ENCODE measurements around the gene SLC12A8.

SLC12A8 gene, protein sequence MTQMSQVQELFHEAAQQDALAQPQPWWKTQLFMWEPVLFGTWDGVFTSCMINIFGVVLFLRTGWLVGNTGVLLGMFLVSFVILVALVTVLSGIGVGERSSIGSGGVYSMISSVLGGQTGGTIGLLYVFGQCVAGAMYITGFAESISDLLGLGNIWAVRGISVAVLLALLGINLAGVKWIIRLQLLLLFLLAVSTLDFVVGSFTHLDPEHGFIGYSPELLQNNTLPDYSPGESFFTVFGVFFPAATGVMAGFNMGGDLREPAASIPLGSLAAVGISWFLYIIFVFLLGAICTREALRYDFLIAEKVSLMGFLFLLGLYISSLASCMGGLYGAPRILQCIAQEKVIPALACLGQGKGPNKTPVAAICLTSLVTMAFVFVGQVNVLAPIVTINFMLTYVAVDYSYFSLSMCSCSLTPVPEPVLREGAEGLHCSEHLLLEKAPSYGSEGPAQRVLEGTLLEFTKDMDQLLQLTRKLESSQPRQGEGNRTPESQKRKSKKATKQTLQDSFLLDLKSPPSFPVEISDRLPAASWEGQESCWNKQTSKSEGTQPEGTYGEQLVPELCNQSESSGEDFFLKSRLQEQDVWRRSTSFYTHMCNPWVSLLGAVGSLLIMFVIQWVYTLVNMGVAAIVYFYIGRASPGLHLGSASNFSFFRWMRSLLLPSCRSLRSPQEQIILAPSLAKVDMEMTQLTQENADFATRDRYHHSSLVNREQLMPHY

GRCh38 chr3:125212509-125213363 lies at the start of gene SLC12A8:
SLC12A8 (minus strand) TSS chr3:125212748; CDS start chr3:125211349, 1,399 bp downstream.
- no peak for DNase-seq (ENCODE audit: low read depth in 2 of 2)

- no peak for DNase-seq (ENCODE audit: low read depth in 2 of 2)
Observed at GRCh38 chr3:125262161-125262560, 49.6 kb upstream of the SLC12A8 start.

DNA sequence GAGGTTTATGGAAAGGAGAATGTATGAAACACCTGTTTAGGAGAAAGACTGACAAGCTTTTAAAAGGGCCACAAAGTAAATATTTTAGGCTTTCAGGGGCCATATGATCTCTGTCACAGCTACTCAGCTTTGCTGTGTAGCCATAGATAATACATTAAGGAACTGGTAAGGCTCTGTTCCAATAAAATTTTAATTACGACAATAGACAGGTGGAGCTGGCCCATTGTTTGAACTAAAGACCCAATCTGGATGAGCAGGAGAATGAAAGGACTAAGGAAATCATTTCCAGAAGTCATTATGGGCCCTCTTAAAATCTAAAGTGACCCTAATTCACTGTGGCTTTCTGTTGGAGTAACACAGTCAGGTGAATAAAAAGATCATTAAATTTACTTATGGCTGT lies 48.5 kb upstream of the SLC12A8 start:
- DNase-seq (ENCODE audit: low read depth in 2 of 2) = no peak

DNA sequence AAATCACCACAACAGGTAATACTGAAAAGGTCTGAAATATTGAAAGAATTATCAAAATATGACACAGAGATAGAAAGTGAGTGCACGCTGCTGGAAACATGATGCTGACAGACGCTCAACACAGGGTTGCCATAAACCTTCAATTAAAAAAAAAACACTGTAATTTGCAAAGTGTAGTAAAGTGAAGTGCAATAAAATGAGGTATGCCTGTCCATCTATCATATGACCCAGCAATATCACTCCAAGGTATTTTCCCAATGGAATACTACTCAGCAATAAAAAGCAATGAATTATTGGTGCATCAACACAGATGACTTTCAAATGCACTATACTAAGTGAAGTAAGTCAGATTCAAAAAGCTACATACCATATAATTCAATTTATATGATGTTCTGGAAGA lies 47.6 kb upstream of the SLC12A8 start:
- no peak for DNase-seq (ENCODE audit: low read depth in 2 of 2)

DNA sequence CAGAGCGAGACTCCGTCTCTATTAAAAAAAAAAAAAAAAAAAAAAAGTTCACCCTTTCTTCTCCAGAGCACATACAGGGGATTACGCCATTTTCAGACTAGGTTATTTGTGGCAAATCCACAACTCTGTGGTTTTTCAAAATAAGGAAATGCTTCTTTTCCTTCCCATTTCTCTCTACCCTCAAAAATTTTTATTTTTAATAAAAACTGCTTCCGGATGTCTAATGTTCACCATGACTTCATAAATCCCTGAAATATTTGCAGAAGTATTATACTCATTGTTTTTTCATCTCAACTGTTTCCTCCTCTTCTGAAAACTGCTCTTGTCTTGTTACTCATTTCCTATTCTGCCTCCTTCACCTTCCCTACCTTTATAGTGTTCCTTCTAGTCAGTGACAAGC lies 45.0 kb upstream of the SLC12A8 start:
- no peak for DNase-seq (ENCODE audit: low read depth in 2 of 2)

DNA sequence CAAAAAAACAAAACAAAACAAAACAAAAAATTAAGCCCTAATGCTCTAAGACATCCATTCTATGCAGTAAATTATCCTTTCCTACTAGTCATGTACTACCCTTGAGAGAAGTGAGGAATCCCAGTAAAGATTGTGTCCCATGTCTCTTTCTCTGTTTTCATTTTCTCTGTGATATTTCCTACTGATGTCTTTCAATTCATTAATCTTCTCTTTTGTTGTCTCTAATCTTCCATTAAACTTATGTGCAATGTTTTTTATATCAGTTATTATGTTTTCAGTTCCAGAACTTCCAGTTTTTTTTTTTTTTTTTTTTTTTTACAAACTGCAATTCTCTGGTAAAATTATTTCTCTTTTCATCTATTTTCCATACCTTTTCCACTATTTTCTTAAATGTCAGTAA lies 44.1 kb upstream of the SLC12A8 start:
- DNase-seq (ENCODE audit: low read depth in 2 of 2) = no peak

- no peak for DNase-seq (ENCODE audit: low read depth in 2 of 2)
Observed at GRCh38 chr3:125250973-125251372, 38.4 kb upstream of the SLC12A8 start.

DNA sequence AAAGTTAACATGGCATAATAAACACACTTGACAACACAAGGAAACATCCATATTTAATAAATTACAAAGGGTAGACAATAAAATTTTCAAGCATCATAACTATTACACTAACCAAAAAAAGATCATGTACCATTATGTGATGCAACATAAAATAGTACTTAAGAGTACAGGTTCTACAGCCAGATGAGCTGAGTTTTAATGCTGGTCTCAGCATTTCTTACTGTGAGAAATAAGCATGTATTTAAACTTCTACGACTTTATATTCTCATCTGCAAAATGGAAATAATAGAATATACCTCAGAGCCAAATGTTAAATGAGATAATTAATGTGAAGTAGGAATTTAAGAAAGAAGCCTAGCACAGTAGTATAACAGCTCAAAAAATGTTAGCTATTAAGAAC lies 33.7 kb upstream of the SLC12A8 start:
- no peak for DNase-seq (ENCODE audit: low read depth in 2 of 2)

DNA sequence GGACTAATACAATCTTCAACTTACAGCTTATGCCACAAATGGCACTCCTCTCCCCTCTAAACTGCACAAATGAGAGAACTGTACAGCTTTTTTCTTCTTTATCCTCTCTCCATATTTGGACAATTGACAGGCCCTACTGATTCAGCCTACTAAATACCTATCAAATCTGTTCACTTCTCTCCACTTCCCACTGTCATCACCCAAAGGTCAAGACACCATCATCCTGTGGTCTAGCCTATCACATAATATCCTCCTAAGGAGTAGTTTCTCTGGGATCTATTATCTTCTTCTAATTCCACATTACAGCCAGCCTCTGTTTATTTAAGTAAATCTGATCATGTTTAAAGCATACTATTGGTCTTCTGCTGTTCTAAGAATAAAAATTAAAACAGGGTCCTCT lies 33.0 kb upstream of the SLC12A8 start:
- DNase-seq (ENCODE audit: low read depth in 2 of 2) = no peak

DNA sequence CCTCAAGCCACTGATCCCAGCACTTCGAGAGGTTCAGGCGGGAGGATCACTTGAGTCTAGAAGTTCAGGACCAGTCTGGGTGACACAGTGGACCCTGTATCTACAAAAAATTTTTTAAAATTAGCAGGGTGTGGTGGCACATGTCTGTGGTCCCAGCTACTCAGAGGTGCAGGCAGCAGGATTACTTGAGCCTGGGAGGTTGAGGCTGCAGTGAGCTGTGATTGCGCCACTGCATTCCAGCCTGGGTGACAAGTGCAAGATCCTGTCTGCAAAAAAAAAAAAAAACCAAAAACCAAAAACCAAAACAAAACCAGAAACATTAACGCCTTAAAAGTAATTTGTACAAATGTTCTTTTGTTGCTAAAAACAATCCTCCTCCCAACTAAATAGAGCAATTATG lies 27.9 kb upstream of the SLC12A8 start:
- DNase-seq (ENCODE audit: low read depth in 2 of 2) = no peak

DNA sequence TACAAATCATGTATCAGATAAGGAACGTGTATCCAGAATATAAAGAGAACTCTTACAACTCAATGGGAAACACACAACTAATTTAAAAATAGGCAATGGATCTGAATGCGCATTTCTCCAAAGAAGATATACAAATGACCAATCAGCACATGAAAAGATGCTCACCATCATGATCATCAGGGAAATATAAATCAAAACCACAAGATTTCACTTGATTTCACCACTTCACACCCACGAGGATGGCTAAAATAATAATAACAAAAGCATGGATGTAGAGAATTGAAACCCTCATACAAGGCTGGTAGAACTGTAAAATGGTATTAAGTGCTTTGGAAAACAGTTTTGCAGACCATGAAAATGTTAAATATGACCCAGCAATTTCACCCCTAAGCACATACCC lies 26.7 kb upstream of the SLC12A8 start:
- no peak for DNase-seq (ENCODE audit: low read depth in 2 of 2)

DNA sequence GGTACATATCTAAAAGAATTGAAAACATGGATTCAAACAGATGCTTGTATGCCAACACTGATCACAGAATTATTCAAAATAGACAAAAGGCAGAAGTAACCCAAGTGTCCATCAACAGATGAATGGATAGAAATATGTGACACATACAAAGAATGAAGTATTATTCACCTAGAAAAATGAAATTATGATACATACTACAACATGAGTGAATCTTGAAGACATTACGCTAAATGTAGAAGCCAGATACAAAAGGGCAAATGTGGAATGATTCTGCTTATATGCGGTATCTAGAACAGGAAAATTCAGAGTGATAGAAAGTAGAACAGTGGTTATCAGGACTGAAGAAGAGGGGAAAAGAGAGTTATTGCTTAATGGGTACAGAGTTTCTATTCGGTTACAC lies 26.2 kb upstream of the SLC12A8 start:
- no peak for DNase-seq (ENCODE audit: low read depth in 2 of 2)

GRCh38 chr3:125236331-125236903 lies 23.9 kb upstream of the SLC12A8 start:
- DNase-seq (ENCODE audit: low read depth in 2 of 2) = no peak

- no peak for DNase-seq (ENCODE audit: low read depth in 2 of 2)
Observed at GRCh38 chr3:125234831-125235230, 22.3 kb upstream of the SLC12A8 start.

GRCh38 chr3:125232401-125232800 lies 19.9 kb upstream of the SLC12A8 start:
- DNase-seq (ENCODE audit: low read depth in 2 of 2) = no peak

DNA sequence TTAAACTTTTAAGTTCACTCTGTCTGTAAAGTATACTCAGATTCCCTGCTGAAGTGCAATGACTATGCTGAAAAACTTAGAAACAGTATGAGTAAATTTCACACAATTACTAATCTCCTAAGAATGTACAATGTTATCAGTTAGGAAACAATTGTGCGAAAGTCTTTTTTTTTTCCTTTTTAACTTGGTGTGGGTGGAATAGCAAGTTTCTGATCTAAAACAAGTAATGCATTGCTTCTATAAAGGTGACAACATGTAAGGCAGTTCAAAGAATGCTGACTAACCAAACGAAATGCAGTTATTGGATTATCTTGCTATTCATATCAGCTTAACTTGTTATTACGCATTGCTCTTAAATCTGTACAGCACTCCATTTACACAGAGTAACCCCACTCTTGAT lies 19.3 kb upstream of the SLC12A8 start:
- no peak for DNase-seq (ENCODE audit: low read depth in 2 of 2)

- DNase-seq (ENCODE audit: low read depth in 2 of 2) = no peak
Observed at GRCh38 chr3:125229707-125230106, 17.2 kb upstream of the SLC12A8 start.

GRCh38 chr3:125229168-125229567 lies 16.6 kb upstream of the SLC12A8 start:
- no peak for DNase-seq (ENCODE audit: low read depth in 2 of 2)

- DNase-seq (ENCODE audit: low read depth in 2 of 2) = no peak
Observed at GRCh38 chr3:125221831-125222230, 9.3 kb upstream of the SLC12A8 start.

DNA sequence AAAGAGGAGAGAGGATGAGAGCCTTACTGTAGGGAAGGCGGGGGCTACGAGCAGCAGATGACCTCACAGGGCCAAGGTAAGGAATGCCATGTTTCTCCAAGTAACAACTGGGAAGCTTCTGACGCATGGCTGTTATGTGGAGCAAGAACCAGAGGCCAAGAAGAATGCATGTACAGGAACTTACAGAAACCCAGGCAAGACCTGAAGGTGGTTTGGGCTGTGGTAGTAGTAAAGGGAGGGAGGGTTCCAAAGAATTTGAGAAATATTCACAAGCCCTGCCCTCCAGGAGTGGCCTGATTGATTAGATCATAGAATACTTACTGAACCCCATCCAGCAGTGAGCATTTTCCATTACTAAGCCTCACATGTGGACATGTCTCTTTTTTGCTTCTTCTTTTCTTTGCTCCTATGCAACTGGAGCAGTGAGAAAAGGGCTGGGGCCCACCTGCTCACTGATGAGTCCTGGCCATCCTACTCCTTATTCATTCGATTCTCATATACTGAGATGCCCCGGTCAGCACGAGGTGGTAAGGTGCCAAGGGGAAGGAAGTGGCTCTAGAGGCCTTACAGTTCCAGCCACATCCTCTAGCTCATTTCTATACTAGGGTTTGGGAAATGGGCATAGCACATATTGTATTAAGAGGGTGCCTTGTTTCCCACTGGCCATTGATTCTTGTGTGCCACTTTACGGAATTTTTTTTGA lies 8.3 kb upstream of the SLC12A8 start:
- no peak for DNase-seq (ENCODE audit: low read depth in 2 of 2)

DNA sequence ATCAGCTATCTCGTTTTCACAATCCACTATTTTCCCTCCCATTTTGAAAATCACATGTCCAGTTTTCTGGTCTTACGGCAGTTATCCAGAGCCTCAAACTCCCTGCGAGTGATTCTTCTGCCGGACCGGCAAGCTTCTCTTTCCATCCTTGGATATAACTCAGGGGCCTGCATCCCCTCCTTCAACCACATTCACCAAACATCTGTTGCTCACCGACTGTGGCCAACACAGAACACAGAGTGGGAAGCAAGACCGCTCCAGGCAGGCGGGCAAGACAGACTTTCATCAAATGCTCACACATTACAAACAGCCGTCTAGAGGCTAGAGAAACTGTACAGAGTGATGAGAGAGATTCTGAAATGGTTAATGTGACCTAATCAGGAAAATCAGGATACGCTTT lies 7.6 kb upstream of the SLC12A8 start:
- no peak for DNase-seq (ENCODE audit: low read depth in 2 of 2)
